Measurements from ENCODE around the gene DPM3.

The DPM3 gene

GRCh38 chr1:155145491-155145890 lies 5.2 kb upstream of the DPM3 start:
- no peak for FAIRE-seq

DNA sequence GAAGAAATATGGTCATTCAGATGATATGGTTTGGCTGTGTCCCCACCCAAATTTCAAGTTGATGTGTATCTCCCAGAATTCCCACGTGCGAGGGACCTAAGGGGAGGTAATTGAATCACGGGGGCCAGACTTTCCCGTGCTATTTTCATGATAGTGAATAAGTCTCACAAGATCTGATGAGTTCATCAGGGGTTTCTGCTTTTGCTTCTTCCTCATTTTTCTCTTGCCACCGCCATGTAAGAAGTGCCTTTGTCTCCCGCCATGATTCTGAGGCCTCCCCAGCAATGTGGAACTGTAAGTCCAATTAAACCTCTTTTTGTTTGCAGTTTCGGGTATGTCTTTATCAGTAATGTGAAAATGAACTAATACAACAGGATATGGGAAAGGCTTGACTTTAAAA lies 1.4 kb upstream of the DPM3 start:
- no peak for FAIRE-seq

GRCh38 chr1:155140630-155140953 lies 261 bp upstream of the DPM3 start:
- FAIRE-seq, result no peak

- no peak for FAIRE-seq
Observed at GRCh38 chr1:155137154-155137949, 3.0 kb downstream of the DPM3 start.

GRCh38 chr1:155136748-155137147 lies 3.6 kb downstream of the DPM3 start:
- FAIRE-seq, result no peak

GRCh38 chr1:155135415-155136028 lies 4.8 kb downstream of the DPM3 start, which contains the start of gene SLC50A1:
TSS of gene SLC50A1 (plus strand) at chr1:155135852. CDS start at chr1:155135912, 60 bp downstream.
- FAIRE-seq, result peak; percentile 63

DNA sequence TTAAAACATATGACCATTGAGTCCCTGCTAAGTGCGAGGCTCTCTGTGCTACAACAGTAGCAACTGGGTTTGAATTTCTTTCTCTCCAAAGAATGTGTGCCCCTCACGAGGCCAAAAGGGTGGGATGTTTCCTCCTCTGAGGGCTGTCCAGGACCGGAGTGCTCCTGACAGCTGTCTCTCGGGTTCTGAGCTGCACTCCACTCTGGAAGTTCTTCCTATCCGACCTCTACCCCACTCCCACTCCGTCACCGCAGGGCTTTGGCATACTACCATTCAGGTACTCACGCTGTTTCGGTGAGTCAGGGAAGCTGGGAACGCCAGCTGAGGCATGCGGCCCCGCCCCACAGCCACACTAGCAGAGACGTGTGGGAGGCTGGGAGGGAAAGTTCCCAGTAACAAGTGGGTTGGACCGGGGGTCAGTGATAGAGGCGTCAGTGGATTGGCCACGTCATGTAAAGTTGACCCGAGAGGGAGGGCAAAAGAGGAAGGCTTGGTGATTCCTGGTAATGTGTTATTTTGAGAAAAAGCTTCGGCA lies 5.4 kb downstream of the DPM3 start:
- FAIRE-seq, result peak; percentile 66

GRCh38 chr1:155134322-155134721 lies 6.0 kb downstream of the DPM3 start:
- FAIRE-seq, result no peak

- FAIRE-seq, result no peak
Observed at GRCh38 chr1:155133799-155134281, 6.5 kb downstream of the DPM3 start.

- FAIRE-seq, result no peak
Observed at GRCh38 chr1:155131856-155132255, 8.5 kb downstream of the DPM3 start.

- no peak for FAIRE-seq
Observed at GRCh38 chr1:155131285-155131684, 9.0 kb downstream of the DPM3 start.

DNA sequence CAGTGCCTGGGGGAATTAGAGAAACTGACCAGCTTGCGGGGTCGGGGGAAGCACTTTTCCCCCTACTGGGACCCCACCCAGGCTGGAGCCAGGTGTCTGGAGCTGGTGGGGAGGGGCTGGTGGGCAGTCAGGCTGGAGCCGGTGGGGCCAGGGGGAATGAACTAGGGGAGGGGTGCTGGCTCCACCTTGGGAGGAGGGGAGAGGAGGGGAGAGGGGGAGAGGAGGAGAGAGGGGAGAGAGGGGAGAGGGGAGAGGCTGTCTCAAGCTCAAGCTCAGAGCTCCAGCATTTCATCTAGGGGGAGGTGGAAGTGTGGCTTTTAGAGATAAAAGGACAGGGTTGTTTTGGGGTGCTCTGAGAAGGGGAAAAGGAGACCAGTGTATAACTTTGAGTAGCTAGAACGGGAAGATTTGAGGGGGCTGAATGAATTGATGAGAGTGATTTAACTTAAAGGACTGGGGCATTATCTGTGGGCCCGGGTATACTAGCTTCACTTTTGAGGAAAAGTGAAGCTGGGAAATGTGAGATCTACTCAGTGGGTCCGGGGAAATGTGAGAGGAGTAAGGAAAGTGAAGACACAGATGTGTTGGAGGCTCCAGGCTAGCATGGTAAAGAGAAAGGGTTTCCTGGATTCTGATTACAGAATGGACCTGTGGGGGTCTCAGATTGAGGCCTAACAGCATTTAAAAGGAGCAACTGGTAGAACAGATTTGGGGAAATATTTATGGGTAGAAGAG lies 9.9 kb downstream of the DPM3 start:
- FAIRE-seq, result no peak

- FAIRE-seq, result no peak
Observed at GRCh38 chr1:155128755-155129473, 11.4 kb downstream of the DPM3 start.

GRCh38 chr1:155127967-155128754 lies 12.2 kb downstream of the DPM3 start:
- FAIRE-seq, result no peak

GRCh38 chr1:155127105-155127966 lies 13.0 kb downstream of the DPM3 start, which contains the start of gene EFNA1:
TSS of gene EFNA1 (plus strand) at chr1:155127876. CDS start at chr1:155127978, 102 bp downstream.
- FAIRE-seq, result no peak

DNA sequence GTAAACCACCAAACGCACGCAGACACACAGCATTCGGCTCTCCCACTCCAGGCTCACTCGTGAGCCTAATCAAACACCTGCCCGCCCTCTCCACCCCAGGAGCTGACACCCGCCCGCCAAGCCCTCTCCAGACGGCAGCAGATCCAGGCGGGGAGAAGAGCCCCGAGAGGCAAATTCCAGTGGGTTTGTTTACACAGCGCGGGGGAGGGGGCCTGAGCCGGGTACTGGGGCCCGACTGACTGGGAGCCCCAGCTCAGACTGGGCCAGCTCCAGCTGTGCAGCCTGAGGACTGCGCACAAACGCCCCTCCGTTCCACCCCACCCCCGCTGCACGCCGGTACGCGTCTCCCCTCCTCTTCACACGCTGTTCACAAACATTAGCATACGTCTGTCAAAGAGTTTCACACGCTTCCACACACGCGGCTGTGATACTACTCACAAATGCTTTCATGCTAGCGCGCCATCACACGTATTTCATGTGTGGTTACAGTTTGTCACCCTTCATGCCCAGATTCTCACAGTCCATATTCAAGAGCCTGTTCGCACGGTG lies 13.7 kb downstream of the DPM3 start:
- FAIRE-seq, result no peak

- no peak for FAIRE-seq
Observed at GRCh38 chr1:155125946-155126555, 14.3 kb downstream of the DPM3 start.

DNA sequence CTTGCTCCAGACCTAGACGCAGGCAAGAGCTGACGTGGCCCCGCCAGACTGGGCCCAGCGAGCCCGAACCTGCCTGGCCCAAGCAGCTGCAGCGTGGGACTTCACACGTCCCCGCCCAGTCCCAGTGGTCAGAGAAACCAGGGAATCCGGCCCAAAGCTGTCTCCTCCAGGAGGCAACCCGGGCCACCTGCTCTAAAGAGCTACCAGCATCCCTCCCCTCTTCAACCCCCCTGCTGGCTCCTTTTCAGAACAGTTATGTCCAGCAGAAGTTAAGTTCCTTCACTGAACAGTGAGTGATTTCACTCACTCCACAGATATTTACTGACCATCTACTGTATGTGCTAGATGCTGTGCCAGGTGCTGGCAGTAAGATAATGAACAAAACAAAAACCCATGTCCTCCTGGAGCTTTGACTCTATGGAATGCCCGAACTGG lies 14.8 kb downstream of the DPM3 start:
- FAIRE-seq, result no peak

GRCh38 chr1:155124503-155125463 lies 15.5 kb downstream of the DPM3 start:
- no peak for FAIRE-seq
